Activated CD8-positive, alpha-beta T cell treated with anti-CD3 and anti-CD28 coated beads, Interleukin-2, amount 10 ng/mL, durations not matched to agents 7 days and 5 days (primary cell): Measurements from ENCODE around the gene KCNH3. TPM values are rescaled to one million over a fixed set of nuclear protein-coding genes. Genes with fewer than 3 reads are reported as not detected.

ENCODE experiments used
- ATAC-seq: fragments of 150-1000 bp; cut with Tn5 transposase; one replicate; pipeline ENCODE4 v1.10.0; 2021; ENCODE audit warnings: moderate library complexity
- CTCF ChIA-PET: fragments of 350-600 bp; sonication (Branson Sonifier 250); formaldehyde crosslinking; loops from one replicate; lab custom pipeline; 2021; ENCODE audit warnings: antibody characterized with exemption; lab: Charles Lee
- POLR2A ChIA-PET: fragments of 350-600 bp; sonication (Branson Sonifier 250); formaldehyde crosslinking; loops from one replicate; lab custom pipeline; 2021; ENCODE audit warnings: antibody characterized with exemption; lab: Charles Lee
- DNase-seq: peaks from one replicate; pipeline ENCODE4 v3.0.0-alpha.2; 2020
- H3K27ac Mint-ChIP-seq: one replicate; pipeline ENCODE4 v1.8.0; 2021; ENCODE audit warnings: mild to moderate bottlenecking, mixed read lengths
- H3K27me3 Mint-ChIP-seq: one replicate; pipeline ENCODE4 v1.8.0; 2021; ENCODE audit warnings: low read depth, mixed read lengths
- H3K36me3 Mint-ChIP-seq: one replicate; pipeline ENCODE4 v1.8.0; 2021; ENCODE audit warnings: low read depth, mixed read lengths
- H3K4me1 Mint-ChIP-seq: one replicate; pipeline ENCODE4 v1.8.0; 2021; ENCODE audit warnings: low read depth, mixed read lengths
- H3K4me3 Mint-ChIP-seq: one replicate; pipeline ENCODE4 v1.8.0; 2021; ENCODE audit warnings: mild to moderate bottlenecking, mixed read lengths
- H3K9me3 Mint-ChIP-seq: one replicate; pipeline ENCODE4 v1.8.0; 2022; ENCODE audit warnings: mixed read lengths; ENCODE audit not compliant: insufficient read depth
- total RNA-seq, 2 experiments: library from RNA; stranded (reverse); gene quantifications; one replicate each; pipeline ENCODE4 v1.2.3, GENCODE V29; 2021

KCNH3 gene, protein sequence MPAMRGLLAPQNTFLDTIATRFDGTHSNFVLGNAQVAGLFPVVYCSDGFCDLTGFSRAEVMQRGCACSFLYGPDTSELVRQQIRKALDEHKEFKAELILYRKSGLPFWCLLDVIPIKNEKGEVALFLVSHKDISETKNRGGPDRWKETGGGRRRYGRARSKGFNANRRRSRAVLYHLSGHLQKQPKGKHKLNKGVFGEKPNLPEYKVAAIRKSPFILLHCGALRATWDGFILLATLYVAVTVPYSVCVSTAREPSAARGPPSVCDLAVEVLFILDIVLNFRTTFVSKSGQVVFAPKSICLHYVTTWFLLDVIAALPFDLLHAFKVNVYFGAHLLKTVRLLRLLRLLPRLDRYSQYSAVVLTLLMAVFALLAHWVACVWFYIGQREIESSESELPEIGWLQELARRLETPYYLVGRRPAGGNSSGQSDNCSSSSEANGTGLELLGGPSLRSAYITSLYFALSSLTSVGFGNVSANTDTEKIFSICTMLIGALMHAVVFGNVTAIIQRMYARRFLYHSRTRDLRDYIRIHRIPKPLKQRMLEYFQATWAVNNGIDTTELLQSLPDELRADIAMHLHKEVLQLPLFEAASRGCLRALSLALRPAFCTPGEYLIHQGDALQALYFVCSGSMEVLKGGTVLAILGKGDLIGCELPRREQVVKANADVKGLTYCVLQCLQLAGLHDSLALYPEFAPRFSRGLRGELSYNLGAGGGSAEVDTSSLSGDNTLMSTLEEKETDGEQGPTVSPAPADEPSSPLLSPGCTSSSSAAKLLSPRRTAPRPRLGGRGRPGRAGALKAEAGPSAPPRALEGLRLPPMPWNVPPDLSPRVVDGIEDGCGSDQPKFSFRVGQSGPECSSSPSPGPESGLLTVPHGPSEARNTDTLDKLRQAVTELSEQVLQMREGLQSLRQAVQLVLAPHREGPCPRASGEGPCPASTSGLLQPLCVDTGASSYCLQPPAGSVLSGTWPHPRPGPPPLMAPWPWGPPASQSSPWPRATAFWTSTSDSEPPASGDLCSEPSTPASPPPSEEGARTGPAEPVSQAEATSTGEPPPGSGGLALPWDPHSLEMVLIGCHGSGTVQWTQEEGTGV
- total RNA-seq: 1 to 10 TPM; 5.1 to 5.3 TPM

DNA sequence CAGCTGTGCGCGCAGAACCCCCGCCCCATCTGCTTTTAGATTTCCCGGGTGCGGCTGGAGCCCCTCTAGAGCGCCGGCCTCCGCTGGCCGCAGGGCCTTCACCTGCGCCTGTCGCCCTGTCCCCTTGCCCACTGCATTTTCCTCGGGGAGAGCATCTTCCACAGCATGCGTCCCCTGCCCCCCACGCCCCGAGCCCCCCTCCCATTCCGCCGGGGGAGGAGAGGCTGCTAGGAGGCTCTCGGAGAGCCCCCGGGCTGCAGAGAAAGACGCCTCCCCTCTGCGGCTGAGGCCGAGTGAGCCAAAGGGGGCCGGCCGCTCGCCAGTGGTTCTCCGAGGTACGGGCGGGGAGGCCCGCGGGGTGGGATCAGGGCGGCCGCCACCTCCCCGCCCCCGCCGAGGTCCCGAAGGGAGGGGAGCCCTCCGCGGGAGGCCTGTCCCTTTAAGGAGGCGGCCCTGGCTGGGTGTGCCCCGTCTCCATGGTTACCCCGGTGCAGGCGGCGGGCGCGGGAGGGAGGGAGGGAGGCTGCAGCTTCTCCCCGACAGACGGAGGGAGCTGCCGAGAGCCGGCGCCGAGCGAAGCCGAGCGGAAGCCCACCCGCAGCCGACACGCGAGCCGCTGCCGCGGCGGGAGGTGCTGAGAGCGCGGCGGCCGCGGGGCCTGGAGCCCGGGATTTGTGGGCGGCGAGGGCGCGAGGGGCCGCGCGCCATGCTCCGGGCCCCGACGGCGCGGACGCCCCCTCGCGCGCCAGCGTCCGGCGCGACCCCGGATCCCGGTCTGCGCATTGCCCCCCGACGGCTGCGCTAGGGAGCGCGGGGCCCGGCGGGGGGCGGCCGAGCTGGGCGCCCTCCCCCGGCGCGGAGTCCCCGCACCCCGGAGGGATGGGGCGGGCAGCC, at the start of gene KCNH3:
Gene KCNH3, plus strand, starts transcription at position 521 of the 894 bp plus-strand sequence. CDS start 387 bp downstream, outside the sequence.
- Mint-ChIP-seq H3K27ac (no peak within 1 kb of the TSS), H3K9me3 (no peaks in the 10 kb centered on the region), H3K4me3 (peak within 1 kb of the TSS; percentile 67), H3K36me3 (no peaks in the 10 kb centered on the region), H3K4me1 (peaks cover 37% of the 10 kb centered on the region), H3K27me3 (peaks cover 47% of the 10 kb centered on the region)
- ATAC-seq (peak; percentile 87), DNase-seq (peak; percentile 95)
- ChIA-PET CTCF (interaction anchor here (1.3 to 2.6 kb wide), 4 partner anchors 14 to 191 kb away, joined by 3 to 7 read pairs (median 4); partner anchors contain the start of gene FMNL3), POLR2A (interaction anchor here (0.6 to 1.6 kb wide), 3 partner anchors 18 to 143 kb away, joined by 3 to 4 read pairs (median 3); no protein-coding TSS in a partner anchor)

DNA sequence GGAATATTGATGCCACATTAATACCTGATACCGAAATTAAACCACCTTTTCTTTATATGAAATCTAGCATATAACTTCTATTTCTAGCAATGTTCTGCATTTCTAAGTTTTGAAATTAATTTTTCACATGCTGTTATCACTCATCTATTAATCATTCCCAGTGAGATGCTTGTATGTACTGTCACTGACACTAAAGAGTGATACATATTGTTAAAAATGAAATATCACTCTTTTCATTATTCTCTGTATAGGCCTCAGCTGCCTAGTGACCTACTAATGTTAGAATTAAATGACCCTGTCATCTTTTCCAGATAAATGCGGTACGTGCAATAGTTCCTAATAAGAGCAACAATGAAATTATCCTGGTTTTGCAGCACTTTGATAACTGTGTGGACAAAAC, 49.7 kb upstream of the KCNH3 start:
- H3K27me3 Mint-ChIP-seq: no peaks in the 10 kb centered on the region
- no peaks in the 10 kb centered on the region for H3K4me1 Mint-ChIP-seq
- ChIA-PET CTCF (no interaction called here), POLR2A (no interaction called here)
- ATAC-seq: no peak
- H3K27ac Mint-ChIP-seq: no peak overlapping the region
- DNase-seq: no peak
- no peaks in the 10 kb centered on the region for H3K9me3 Mint-ChIP-seq
- H3K36me3 Mint-ChIP-seq: no peaks in the 10 kb centered on the region
- no peak overlapping the region for H3K4me3 Mint-ChIP-seq

DNA sequence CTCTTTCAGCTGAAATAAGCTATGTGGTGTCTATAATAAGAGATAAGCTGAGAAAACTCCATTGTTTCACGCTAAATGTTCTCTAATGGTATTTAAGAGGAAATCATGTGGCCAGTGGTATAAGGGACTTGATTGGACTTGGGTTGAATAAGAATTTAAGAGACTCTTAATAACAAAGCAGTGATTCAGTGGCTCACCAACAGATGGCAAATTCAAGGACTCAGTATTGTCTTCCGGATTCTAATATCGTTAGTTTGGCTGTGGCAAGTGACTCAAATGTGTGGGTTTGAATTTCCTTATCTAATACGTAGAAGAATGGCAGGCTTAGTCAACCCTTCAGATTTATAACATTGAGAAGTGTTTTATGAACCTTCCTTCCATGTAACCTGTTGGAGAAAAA, 49.1 kb upstream of the KCNH3 start:
- Mint-ChIP-seq H3K36me3 (peaks cover under 1% of the 10 kb centered on the region), H3K27ac (no peak overlapping the region), H3K27me3 (no peaks in the 10 kb centered on the region), H3K4me3 (no peak overlapping the region), H3K9me3 (no peaks in the 10 kb centered on the region), H3K4me1 (no peaks in the 10 kb centered on the region)
- ChIA-PET CTCF (interaction anchor here (2.3 kb wide), 1 partner anchor 24 kb away, joined by 9 read pairs; no protein-coding TSS in a partner anchor), POLR2A (no interaction called here)
- DNase-seq (no peak), ATAC-seq (no peak)

DNA sequence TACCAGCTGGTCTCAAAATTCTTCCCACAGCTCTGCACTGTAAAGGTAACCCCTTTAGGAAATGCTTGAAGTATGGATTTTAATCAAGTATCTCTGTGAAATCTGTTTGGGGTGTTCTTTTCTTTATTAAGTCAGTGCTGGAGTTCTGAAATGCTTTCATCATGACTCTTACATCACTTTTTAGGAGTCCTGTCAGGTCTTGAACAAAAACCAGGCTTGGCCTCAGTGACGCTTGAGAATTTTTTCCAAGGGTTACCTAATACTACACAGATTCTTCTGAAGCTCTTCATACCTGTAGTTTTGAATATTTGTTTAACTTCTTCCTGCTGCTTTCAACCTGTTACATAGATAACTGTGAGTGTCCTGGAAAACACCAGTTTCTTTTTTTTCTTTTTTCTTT, 47.0 kb upstream of the KCNH3 start:
- no peaks in the 10 kb centered on the region for H3K9me3 Mint-ChIP-seq
- POLR2A ChIA-PET: interaction anchor here (0.6 kb wide), 1 partner anchor 45 kb away, joined by 3 read pairs; no protein-coding TSS in a partner anchor
- DNase-seq (no peak), ATAC-seq (no peak)
- H3K27ac Mint-ChIP-seq: no peak overlapping the region
- no peaks in the 10 kb centered on the region for H3K27me3 Mint-ChIP-seq
- no peak overlapping the region for H3K4me3 Mint-ChIP-seq
- peaks cover 4% of the 10 kb centered on the region for H3K36me3 Mint-ChIP-seq
- CTCF ChIA-PET: interaction anchor here (1.0 to 2.3 kb wide), 3 partner anchors 22 to 134 kb away, joined by 3 to 9 read pairs (median 4); no protein-coding TSS in a partner anchor
- H3K4me1 Mint-ChIP-seq: no peaks in the 10 kb centered on the region

DNA sequence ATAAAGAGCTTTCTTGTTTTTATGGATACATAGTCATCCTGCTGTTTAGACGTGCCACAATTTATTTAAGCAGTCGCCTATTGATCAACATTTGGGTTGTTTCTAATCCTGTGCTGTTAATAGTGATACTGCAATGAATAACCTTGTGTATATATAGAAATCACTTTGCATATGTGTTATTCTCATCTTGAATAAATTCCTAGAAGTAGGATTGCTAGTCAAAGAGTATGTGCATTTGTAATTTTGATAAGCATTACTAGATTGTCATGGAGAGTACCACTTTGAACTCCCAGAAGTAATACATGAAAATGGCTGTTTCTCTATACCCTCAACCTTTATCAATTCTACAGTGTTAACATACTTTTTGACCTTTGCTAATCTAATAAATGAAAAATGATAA, 44.9 kb upstream of the KCNH3 start:
- CTCF ChIA-PET: interaction anchor here (1.1 to 1.7 kb wide), 4 partner anchors 10 to 375 kb away, joined by 3 to 8 read pairs (median 3); no protein-coding TSS in a partner anchor
- no peaks in the 10 kb centered on the region for H3K9me3 Mint-ChIP-seq

DNA sequence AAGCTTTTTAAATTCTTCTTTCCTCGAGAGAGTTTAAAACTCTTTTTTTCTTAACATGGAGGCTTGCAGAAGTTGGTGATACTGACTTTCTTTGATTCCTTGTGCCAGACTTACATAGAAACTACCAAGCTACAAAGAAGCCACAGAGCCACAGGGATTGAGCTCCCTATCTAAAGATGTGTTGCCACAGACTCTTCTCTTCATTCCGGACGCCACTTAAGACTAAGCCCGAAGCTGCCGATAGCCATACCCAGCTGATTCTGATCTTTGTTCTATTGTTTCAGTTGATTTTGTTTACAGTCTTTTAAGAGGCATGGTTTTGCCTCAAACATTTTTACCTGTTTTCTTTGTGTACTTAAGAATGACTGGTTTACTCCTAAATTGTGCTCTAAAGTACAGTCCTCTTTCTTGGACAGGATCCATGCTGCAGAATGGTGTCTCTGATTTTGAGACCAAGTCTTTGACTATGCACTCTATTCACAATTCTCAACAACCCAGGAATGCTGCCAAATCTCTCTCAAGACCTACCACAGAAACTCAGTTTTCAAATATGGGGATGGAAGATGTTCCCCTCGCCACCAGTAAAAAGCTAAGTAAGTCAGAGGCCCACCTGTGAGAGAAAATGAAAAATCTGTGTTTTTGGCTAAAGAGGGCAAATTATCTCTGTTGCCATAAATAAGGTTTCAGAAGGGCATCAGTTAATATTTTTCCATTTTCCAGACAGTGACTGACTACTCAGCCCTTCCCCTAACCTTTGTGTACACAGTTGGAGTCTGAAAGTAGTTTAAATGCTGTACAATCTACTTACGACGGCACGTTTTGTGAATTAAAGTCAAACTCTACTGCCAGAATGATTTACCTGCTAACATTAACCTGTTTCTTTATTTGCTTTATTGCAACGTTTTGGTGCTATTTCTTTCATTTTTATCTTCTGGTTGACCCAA, 42.1 kb upstream of the KCNH3 start:
- Mint-ChIP-seq H3K36me3 (peaks cover 5% of the 10 kb centered on the region), H3K4me3 (no peak overlapping the region), H3K9me3 (no peaks in the 10 kb centered on the region), H3K27ac (no peak overlapping the region), H3K4me1 (peaks cover 1% of the 10 kb centered on the region), H3K27me3 (no peaks in the 10 kb centered on the region)
- ChIA-PET CTCF (interaction anchor here (0.9 to 6.2 kb wide), 9 partner anchors 17 to 199 kb away, joined by 3 to 37 read pairs (median 4); partner anchors contain the start of genes C1QL4 and SPATS2), POLR2A (no interaction called here)
- no peak for DNase-seq
- no peak for ATAC-seq

More for the DNA sequence above, 44.9 kb upstream of the KCNH3 start:
- H3K27ac Mint-ChIP-seq: no peak overlapping the region
- peaks cover 4% of the 10 kb centered on the region for H3K36me3 Mint-ChIP-seq
- H3K4me1 Mint-ChIP-seq: no peaks in the 10 kb centered on the region
- ATAC-seq (no peak), DNase-seq (no peak)
- POLR2A ChIA-PET: no interaction called here
- no peaks in the 10 kb centered on the region for H3K27me3 Mint-ChIP-seq
- H3K4me3 Mint-ChIP-seq: no peak overlapping the region

DNA sequence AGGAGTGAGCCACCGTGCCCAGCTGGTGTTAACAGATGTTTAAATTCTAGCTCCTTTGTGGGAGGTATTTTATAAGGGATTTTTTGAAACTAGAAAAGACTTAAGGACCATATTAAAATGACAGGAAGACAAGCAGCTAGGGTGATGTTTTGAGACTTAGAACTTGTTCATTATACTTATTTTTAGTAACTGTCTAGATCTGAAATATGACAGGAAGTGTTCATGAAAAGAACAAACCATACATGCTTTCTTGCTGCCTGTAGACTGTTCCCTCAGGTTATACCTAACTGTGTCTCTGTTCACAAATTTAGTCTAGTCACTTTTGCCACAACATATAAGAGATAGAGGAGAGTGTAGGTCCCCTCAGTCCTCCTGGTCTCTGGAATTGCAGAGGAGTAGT, 36.9 kb upstream of the KCNH3 start:
- ATAC-seq (no peak), DNase-seq (no peak)
- ChIA-PET POLR2A (no interaction called here), CTCF (interaction anchor here (1.3 to 6.7 kb wide), 4 partner anchors 12 to 213 kb away, joined by 3 to 48 read pairs (median 20); partner anchors contain the start of gene DNAJC22)
- H3K9me3 Mint-ChIP-seq: no peaks in the 10 kb centered on the region
- H3K27ac Mint-ChIP-seq: peak overlapping the region; percentile 37
- peaks cover 9% of the 10 kb centered on the region for H3K4me1 Mint-ChIP-seq
- no peak overlapping the region for H3K4me3 Mint-ChIP-seq
- peaks cover 2% of the 10 kb centered on the region for H3K36me3 Mint-ChIP-seq
- no peaks in the 10 kb centered on the region for H3K27me3 Mint-ChIP-seq

DNA sequence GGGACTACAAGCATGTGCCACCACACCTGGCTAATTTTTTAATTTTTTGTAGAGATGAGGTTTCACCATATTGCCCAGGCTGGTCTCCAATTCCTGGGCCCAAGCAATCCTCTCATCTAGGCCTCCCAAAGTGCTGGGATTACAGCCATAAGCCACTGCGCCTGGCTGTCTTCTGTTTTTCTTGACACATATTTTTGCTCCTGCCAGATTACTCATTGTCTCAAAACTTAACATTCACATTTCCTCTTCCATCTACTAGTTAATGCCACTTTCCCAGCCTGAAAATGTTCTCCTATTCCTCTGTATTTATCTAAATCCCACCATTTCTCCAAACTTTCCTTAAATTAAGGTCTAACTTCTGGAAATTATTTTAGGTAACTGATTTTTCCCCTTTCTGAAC, 36.2 kb upstream of the KCNH3 start:
- Mint-ChIP-seq H3K4me1 (peaks cover 9% of the 10 kb centered on the region), H3K4me3 (no peak overlapping the region), H3K36me3 (peaks cover 2% of the 10 kb centered on the region), H3K27ac (no peak overlapping the region), H3K27me3 (no peaks in the 10 kb centered on the region), H3K9me3 (no peaks in the 10 kb centered on the region)
- DNase-seq: no peak
- CTCF ChIA-PET: interaction anchor here (6.2 to 6.7 kb wide), 2 partner anchors 11 to 144 kb away, joined by 37 to 48 read pairs; no protein-coding TSS in a partner anchor
- ATAC-seq: no peak
- POLR2A ChIA-PET: no interaction called here

DNA sequence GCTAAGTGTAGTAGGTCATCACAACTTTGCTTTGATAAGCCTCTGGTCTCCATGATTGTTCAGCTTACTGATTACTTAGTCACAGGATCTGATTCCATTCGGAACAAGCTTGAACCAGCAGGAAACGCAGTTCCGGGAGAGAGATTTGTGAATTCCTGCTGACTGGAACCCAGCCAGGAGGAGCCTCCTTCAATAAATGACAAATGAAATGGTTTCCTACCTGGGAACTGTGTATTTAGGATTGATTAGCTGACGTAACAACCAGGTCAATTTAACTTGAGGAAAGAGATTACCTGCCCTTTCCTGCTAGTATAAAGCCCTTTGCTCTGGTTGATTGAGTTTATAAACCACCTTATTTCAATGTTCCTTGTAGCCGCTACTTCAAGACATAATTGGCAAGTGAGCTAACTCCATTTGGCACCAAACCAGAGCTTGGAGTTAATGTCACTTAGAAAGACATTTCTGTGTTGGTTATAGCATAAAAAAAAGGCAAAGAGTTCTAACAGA, 35.1 kb upstream of the KCNH3 start:
- H3K9me3 Mint-ChIP-seq: no peaks in the 10 kb centered on the region
- DNase-seq: no peak
- no peak for ATAC-seq
- peaks cover 2% of the 10 kb centered on the region for H3K36me3 Mint-ChIP-seq
- H3K4me1 Mint-ChIP-seq: peaks cover 9% of the 10 kb centered on the region
- CTCF ChIA-PET: interaction anchor here (1.1 to 6.7 kb wide), 6 partner anchors 10 to 152 kb away, joined by 3 to 48 read pairs (median 6); no protein-coding TSS in a partner anchor
- POLR2A ChIA-PET: interaction anchor here (1.2 kb wide), 1 partner anchor 137 kb away, joined by 5 read pairs; no protein-coding TSS in a partner anchor
- no peak overlapping the region for H3K4me3 Mint-ChIP-seq
- H3K27me3 Mint-ChIP-seq: no peaks in the 10 kb centered on the region
- H3K27ac Mint-ChIP-seq: no peak overlapping the region
